Measurements from ENCODE around the gene AHNAK.

DNA sequence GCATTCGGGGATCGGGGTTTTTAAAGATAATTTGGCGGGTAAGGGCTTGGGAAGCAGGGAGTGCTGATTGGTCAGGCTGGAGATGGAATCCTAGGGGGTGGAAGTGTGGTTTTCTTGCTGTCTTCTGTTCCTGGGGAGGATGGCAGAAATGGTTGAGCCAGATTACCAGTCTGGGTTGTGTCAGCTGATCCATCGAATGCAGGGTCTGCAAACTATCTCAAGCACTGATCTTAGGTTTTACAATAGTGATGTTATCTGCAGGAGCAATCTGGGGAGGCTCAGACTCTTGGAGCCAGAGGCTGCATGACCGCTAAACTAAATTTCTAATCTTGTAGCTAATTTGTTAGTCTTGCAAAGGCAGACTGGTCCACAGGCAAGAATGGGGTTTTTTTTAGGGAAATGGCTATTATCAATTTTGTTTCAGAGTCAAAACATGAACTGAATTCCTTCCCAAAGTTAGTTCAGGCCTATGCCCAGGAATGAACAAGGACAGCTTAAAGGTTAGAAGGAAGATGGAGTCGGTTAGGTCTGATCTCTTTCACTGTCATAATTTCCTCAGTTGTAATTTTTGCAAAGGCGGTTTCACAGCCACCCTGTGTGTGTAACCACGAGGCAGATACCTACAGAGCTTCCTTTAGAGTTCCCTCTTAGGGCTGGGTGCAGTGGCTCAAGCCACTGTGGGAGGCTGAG is 117.6 kb downstream of the AHNAK start:
- TF ChIP-seq, protein P1, sequence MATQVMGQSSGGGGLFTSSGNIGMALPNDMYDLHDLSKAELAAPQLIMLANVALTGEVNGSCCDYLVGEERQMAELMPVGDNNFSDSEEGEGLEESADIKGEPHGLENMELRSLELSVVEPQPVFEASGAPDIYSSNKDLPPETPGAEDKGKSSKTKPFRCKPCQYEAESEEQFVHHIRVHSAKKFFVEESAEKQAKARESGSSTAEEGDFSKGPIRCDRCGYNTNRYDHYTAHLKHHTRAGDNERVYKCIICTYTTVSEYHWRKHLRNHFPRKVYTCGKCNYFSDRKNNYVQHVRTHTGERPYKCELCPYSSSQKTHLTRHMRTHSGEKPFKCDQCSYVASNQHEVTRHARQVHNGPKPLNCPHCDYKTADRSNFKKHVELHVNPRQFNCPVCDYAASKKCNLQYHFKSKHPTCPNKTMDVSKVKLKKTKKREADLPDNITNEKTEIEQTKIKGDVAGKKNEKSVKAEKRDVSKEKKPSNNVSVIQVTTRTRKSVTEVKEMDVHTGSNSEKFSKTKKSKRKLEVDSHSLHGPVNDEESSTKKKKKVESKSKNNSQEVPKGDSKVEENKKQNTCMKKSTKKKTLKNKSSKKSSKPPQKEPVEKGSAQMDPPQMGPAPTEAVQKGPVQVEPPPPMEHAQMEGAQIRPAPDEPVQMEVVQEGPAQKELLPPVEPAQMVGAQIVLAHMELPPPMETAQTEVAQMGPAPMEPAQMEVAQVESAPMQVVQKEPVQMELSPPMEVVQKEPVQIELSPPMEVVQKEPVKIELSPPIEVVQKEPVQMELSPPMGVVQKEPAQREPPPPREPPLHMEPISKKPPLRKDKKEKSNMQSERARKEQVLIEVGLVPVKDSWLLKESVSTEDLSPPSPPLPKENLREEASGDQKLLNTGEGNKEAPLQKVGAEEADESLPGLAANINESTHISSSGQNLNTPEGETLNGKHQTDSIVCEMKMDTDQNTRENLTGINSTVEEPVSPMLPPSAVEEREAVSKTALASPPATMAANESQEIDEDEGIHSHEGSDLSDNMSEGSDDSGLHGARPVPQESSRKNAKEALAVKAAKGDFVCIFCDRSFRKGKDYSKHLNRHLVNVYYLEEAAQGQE (IDR thresholded peaks at IDR 0.05; ENCODE audit: insufficient read depth in 1 of 2, low read depth in 2 of 2, low read length in 2 of 2), result no peak
- TF ChIP-seq POLR2AphosphoS5 (IDR thresholded peaks at IDR 0.05; ENCODE audit: low read depth, low read length), result no peak
- TF ChIP-seq TAF1 (IDR thresholded peaks at IDR 0.05; ENCODE audit: borderline replicate concordance, insufficient read depth, low read length), result no peak
- no peak for TF ChIP-seq FOXP2 (optimal IDR thresholded peaks at IDR 0.05; ENCODE audit: borderline replicate concordance, extremely low read depth, extremely low read length, insufficient read depth)
